GM12801 (cell line): ENCODE results near the gene ZNF841.

Experiments
- CTCF ChIP-seq: IDR thresholded peaks from one replicate; pipeline ENCODE4 v1.5.1; 2011; ENCODE audit warnings: control low read depth; ENCODE audit not compliant: insufficient read length; ENCODE audit errors: extremely low read depth

Gene ZNF841

GRCh38 chr19:52101866-52102562 is 6.4 kb upstream of the ZNF841 start:
- TF ChIP-seq CTCF = no peak

- TF ChIP-seq CTCF = no peak
Observed at GRCh38 chr19:52099497-52100138, 4.1 kb upstream of the ZNF841 start.

GRCh38 chr19:52094526-52095130 is 937 bp downstream of the ZNF841 start:
- no peak for TF ChIP-seq CTCF

- TF ChIP-seq CTCF = no peak
Observed at GRCh38 chr19:52086481-52086880, 9.1 kb downstream of the ZNF841 start.

GRCh38 chr19:52070496-52070895 is 25.1 kb downstream of the ZNF841 start:
- TF ChIP-seq CTCF = no peak

GRCh38 chr19:52069653-52070052 is 25.9 kb downstream of the ZNF841 start:
- no peak for TF ChIP-seq CTCF

GRCh38 chr19:52066258-52066863 is 29.2 kb downstream of the ZNF841 start:
- no peak for TF ChIP-seq CTCF
